HAP-1 (cell line): Measurements from ENCODE around the gene SET.
"Not testable (repeated sequence)": the region's sequence is repeated elsewhere in the genome, so short reads cannot be mapped to it uniquely, and the experiment has no call there.

Experiments
- DNase-seq, 2 experiments: peaks; one replicate each; pipeline ENCODE4 v3.0.0-alpha.2; 2016 to 2020; ENCODE audit warnings: low spot score in 2 of 2
- H3K27me3 ChIP-seq: fragments of 250-450 bp; sonication (Bioruptor Pico); 2 replicates; pipeline ENCODE4 v1.5.1; 2020; ENCODE audit warnings: low read depth, mild to moderate bottlenecking, moderate library complexity
- H3K36me3 ChIP-seq: fragments of 250-450 bp; sonication (Bioruptor Pico); replicated peaks from 2 replicates; pipeline ENCODE4 v1.5.1; 2020; ENCODE audit warnings: mild to moderate bottlenecking
- H3K4me1 ChIP-seq: fragments of 250-450 bp; sonication (Bioruptor Pico); 2 replicates; pipeline ENCODE4 v1.5.1; 2020; ENCODE audit warnings: mild to moderate bottlenecking
- H3K4me3 ChIP-seq: fragments of 250-450 bp; sonication (Bioruptor Pico); 2 replicates; pipeline ENCODE4 v1.5.1; 2020; ENCODE audit warnings: mild to moderate bottlenecking, moderate library complexity
- H3K9me3 ChIP-seq: fragments of 250-450 bp; sonication (Bioruptor Pico); 2 replicates; pipeline ENCODE4 v1.5.1; 2020; ENCODE audit warnings: mild to moderate bottlenecking, moderate library complexity
- in situ Hi-C: fragments of 300-500 bp; cut with MboI; formaldehyde crosslinking; loops from 3 replicates; pipeline ENCODE4 v1.14.3; 2020; ENCODE audit warnings: low sequenced_read_pairs, inconsistent platforms, mixed read lengths

The SET gene

GRCh38 chr9:128696923-128697707 lies 8.1 kb downstream of the SET start:
- Histone ChIP-seq H3K9me3 (no peaks in the 10 kb centered on the region), H3K4me1 (no peaks in the 10 kb centered on the region), H3K27me3 (no peaks in the 10 kb centered on the region), H3K36me3 (peaks cover 48% of the 10 kb centered on the region), H3K4me3 (no peak overlapping the region)
- in situ Hi-C loops: no loop called here
- no peak for DNase-seq

GRCh38 chr9:128699096-128699795 lies 10.2 kb downstream of the SET start:
- DNase-seq, H3K9me3 ChIP-seq, H3K4me1 ChIP-seq, H3K27me3 ChIP-seq, in situ Hi-C loops, H3K4me3 ChIP-seq: not testable (repeated sequence)
- peaks cover 30% of the 10 kb centered on the region for H3K36me3 ChIP-seq

GRCh38 chr9:128701227-128701854 lies 12.3 kb downstream of the SET start:
- peaks cover 3% of the 10 kb centered on the region for H3K4me1 ChIP-seq
- H3K36me3 ChIP-seq: peaks cover 21% of the 10 kb centered on the region
- H3K27me3 ChIP-seq: no peaks in the 10 kb centered on the region
- in situ Hi-C loops: no loop called here
- H3K9me3 ChIP-seq: no peaks in the 10 kb centered on the region
- no peak overlapping the region for H3K4me3 ChIP-seq
- no peak for DNase-seq

GRCh38 chr9:128702445-128702948 lies 13.5 kb downstream of the SET start, which contains the start of gene PKN3:
Gene PKN3, plus strand, starts transcription at chr9:128702503. Its CDS starts 413 bp downstream, at chr9:128702916.
- peaks cover 3% of the 10 kb centered on the region for H3K4me1 ChIP-seq
- no peaks in the 10 kb centered on the region for H3K27me3 ChIP-seq
- peak within 1 kb of the TSS; percentile 87 for H3K4me3 ChIP-seq
- H3K36me3 ChIP-seq: peaks cover 21% of the 10 kb centered on the region
- in situ Hi-C loops: no loop called here
- no peaks in the 10 kb centered on the region for H3K9me3 ChIP-seq
- DNase-seq: peak; percentile 75 to 97

GRCh38 chr9:128702949-128703615 lies 14.1 kb downstream of the SET start:
- DNase-seq: peak; percentile 45 to 77
- Histone ChIP-seq H3K4me3 (peak overlapping the region; percentile 87), H3K9me3 (no peaks in the 10 kb centered on the region), H3K27me3 (no peaks in the 10 kb centered on the region), H3K36me3 (peaks cover 25% of the 10 kb centered on the region), H3K4me1 (peaks cover 3% of the 10 kb centered on the region)
- in situ Hi-C loops: no loop called here

GRCh38 chr9:128703616-128704355 lies 14.8 kb downstream of the SET start:
- Histone ChIP-seq H3K27me3 (no peaks in the 10 kb centered on the region), H3K36me3 (peaks cover 29% of the 10 kb centered on the region), H3K4me1 (peaks cover 3% of the 10 kb centered on the region), H3K9me3 (no peaks in the 10 kb centered on the region), H3K4me3 (peak overlapping the region; percentile 87)
- DNase-seq: no peak
- in situ Hi-C loops: no loop called here

- Histone ChIP-seq H3K9me3 (no peaks in the 10 kb centered on the region), H3K27me3 (no peaks in the 10 kb centered on the region), H3K4me1 (peaks cover 3% of the 10 kb centered on the region), H3K36me3 (peaks cover 30% of the 10 kb centered on the region), H3K4me3 (peak overlapping the region; percentile 87)
- in situ Hi-C loops: no loop called here
- DNase-seq: no peak
Measured at GRCh38 chr9:128704356-128704670, 15.3 kb downstream of the SET start.

- Histone ChIP-seq H3K36me3 (peaks cover 30% of the 10 kb centered on the region), H3K27me3 (no peaks in the 10 kb centered on the region), H3K4me3 (no peak overlapping the region), H3K4me1 (peaks cover 3% of the 10 kb centered on the region), H3K9me3 (no peaks in the 10 kb centered on the region)
- in situ Hi-C loops: no loop called here
- DNase-seq: no peak
Measured at GRCh38 chr9:128705051-128705965, 16.3 kb downstream of the SET start.

- no peak for DNase-seq
- H3K4me1 ChIP-seq: peaks cover 3% of the 10 kb centered on the region
- H3K4me3 ChIP-seq: no peak overlapping the region
- H3K27me3 ChIP-seq: no peaks in the 10 kb centered on the region
- peaks cover 30% of the 10 kb centered on the region for H3K36me3 ChIP-seq
- no peaks in the 10 kb centered on the region for H3K9me3 ChIP-seq
- in situ Hi-C loops: no loop called here
Measured at GRCh38 chr9:128706045-128706444, 17.0 kb downstream of the SET start.

- Histone ChIP-seq H3K4me3 (no peak overlapping the region), H3K4me1 (peaks cover 3% of the 10 kb centered on the region), H3K36me3 (peaks cover 33% of the 10 kb centered on the region), H3K27me3 (no peaks in the 10 kb centered on the region), H3K9me3 (no peaks in the 10 kb centered on the region)
- in situ Hi-C loops: no loop called here
- no peak for DNase-seq
Measured at GRCh38 chr9:128706671-128707381, 17.8 kb downstream of the SET start.

GRCh38 chr9:128707446-128707845 lies 18.4 kb downstream of the SET start:
- peaks cover 39% of the 10 kb centered on the region for H3K36me3 ChIP-seq
- no peaks in the 10 kb centered on the region for H3K27me3 ChIP-seq
- DNase-seq: no peak
- no peaks in the 10 kb centered on the region for H3K9me3 ChIP-seq
- no peak overlapping the region for H3K4me3 ChIP-seq
- in situ Hi-C loops: no loop called here
- peaks cover 3% of the 10 kb centered on the region for H3K4me1 ChIP-seq
